SIG-M5 treated with dmso at 0.1 percent for 504 hours (cell line): Measurements from ENCODE around the gene UNC119.
A peak's percentile ranks its signal among the peaks of the same experiment; 100 is the strongest.

Experiments used
- DNase-seq: peaks from one replicate; lab custom pipeline; 2025; ENCODE audit not compliant: unreplicated experiment; lab: John Stamatoyannopoulos, UW

UNC119 gene

GRCh38 chr17:28545141-28545503 lies 7.3 kb downstream of the UNC119 start:
- DNase-seq = no peak

- DNase-seq = no peak
Measured at GRCh38 chr17:28544402-28545140, 7.9 kb downstream of the UNC119 start.

- DNase-seq = no peak
Measured at GRCh38 chr17:28541439-28541838, 11.0 kb downstream of the UNC119 start.

- DNase-seq = no peak
Measured at GRCh38 chr17:28540231-28540630, 12.2 kb downstream of the UNC119 start.

- no peak for DNase-seq
Measured at GRCh38 chr17:28538296-28538895, 14.0 kb downstream of the UNC119 start.

- no peak for DNase-seq
Measured at GRCh38 chr17:28537219-28537610, 15.2 kb downstream of the UNC119 start.

- DNase-seq = no peak
Measured at GRCh38 chr17:28536532-28537218, 15.7 kb downstream of the UNC119 start.

GRCh38 chr17:28534740-28535375 lies 17.6 kb downstream of the UNC119 start:
- DNase-seq = no peak

GRCh38 chr17:28533091-28533807 lies 19.2 kb downstream of the UNC119 start:
- DNase-seq = no peak

- DNase-seq = no peak
Measured at GRCh38 chr17:28532050-28532960, 20.1 kb downstream of the UNC119 start.

- no peak for DNase-seq
Measured at GRCh38 chr17:28530926-28531325, 21.5 kb downstream of the UNC119 start.

GRCh38 chr17:28530250-28530649 lies 22.2 kb downstream of the UNC119 start:
- no peak for DNase-seq

- no peak for DNase-seq
Measured at GRCh38 chr17:28529013-28529400, 23.4 kb downstream of the UNC119 start.

- no peak for DNase-seq
Measured at GRCh38 chr17:28528327-28529012, 24.0 kb downstream of the UNC119 start.

- DNase-seq = no peak
Measured at GRCh38 chr17:28527859-28528258, 24.6 kb downstream of the UNC119 start.

GRCh38 chr17:28527181-28527681 lies 25.2 kb downstream of the UNC119 start:
- no peak for DNase-seq

- DNase-seq = no peak
Measured at GRCh38 chr17:28526381-28526780, 26.0 kb downstream of the UNC119 start.

GRCh38 chr17:28524476-28525424 lies 27.7 kb downstream of the UNC119 start:
- DNase-seq = peak; percentile 49
